ENCODE measurements around the gene DYNC1I2. TPM values are rescaled to one million over a fixed set of nuclear protein-coding genes. Genes with fewer than 3 reads are reported as not detected.

Gene DYNC1I2
- total RNA-seq, result 83.9 and 86.8 TPM in 2 replicates

GRCh38 chr2:171687287-171688128 lies at the start of gene DYNC1I2:
Gene DYNC1I2 (plus strand): TSS chr2:171687469. CDS start chr2:171690156, 2,687 bp downstream.

Other genes with a start within 250 kb of the DYNC1I2 start
- gene CYBRD1, start 165.0 kb upstream of the DYNC1I2 start, total RNA-seq, result 155 and 165 TPM in 2 replicates
- 9.0 and 17.5 TPM in 2 replicates for gene SLC25A12, start 206.8 kb downstream of the DYNC1I2 start, total RNA-seq
- 18.8 and 24.5 TPM in 2 replicates for gene HAT1, start 235.0 kb downstream of the DYNC1I2 start, total RNA-seq